Lower leg skin (tissue), 4 donors: ENCODE measurements around the gene LSM3. TPM values are rescaled to one million over a fixed set of nuclear protein-coding genes. Genes with fewer than 3 reads are reported as not detected.

Source experiments
- DNase-seq, 2 donors: peaks; one replicate each; pipeline ENCODE4 v3.0.0-alpha.2; 2019; ENCODE audit warnings: low spot score in 2 of 2
- H3K4me3 ChIP-seq: fragments of 200-600 bp; sonication (generic); 2 replicates; pipeline ENCODE4 v1.5.1; 2017; ENCODE audit warnings: mild to moderate bottlenecking, low read depth; ENCODE audit not compliant: poor library complexity, severe bottlenecking
- POLR2A ChIP-seq, 2 donors: fragments of 450-650 bp; IDR thresholded peaks; one replicate each; pipeline ENCODE4 v1.6.1; 2016 to 2017; ENCODE audit warnings: antibody characterized with exemption in 2 of 2, mild to moderate bottlenecking in 1 of 2, moderate library complexity in 1 of 2
- WGBS, 2 donors: methylation state at CpG; one replicate each; pipeline ENCODE4 v1.1.5; 2018; 5-methylcytosine and 5-hydroxymethylcytosine counted together
- intact Hi-C: fragments of 100-400 bp; cut with DNase I; formaldehyde crosslinking; loops from one replicate; pipeline ENCODE4 v1.15.0; 2023; ENCODE audit warnings: low total_unique reads
- total RNA-seq, 4 donors: library from RNA; depleted of rRNA; stranded (reverse); fragments of >200 nt; gene quantifications; one replicate each; pipeline ENCODE4 v1.1.0, GENCODE V29; 2016
- TF ChIP-seq, protein P1 (sequence below), 3 donors: fragments of 450-650 bp; IDR thresholded peaks; one replicate each; pipeline ENCODE4 v1.5.1; 2016; ENCODE audit warnings: antibody characterized with exemption in 3 of 3, mild to moderate bottlenecking in 3 of 3, moderate library complexity in 2 of 3

LSM3 gene
- total RNA-seq, 4 donors from 2014 or later = 7.6 to 11.4 (median 8.2) TPM

DNA sequence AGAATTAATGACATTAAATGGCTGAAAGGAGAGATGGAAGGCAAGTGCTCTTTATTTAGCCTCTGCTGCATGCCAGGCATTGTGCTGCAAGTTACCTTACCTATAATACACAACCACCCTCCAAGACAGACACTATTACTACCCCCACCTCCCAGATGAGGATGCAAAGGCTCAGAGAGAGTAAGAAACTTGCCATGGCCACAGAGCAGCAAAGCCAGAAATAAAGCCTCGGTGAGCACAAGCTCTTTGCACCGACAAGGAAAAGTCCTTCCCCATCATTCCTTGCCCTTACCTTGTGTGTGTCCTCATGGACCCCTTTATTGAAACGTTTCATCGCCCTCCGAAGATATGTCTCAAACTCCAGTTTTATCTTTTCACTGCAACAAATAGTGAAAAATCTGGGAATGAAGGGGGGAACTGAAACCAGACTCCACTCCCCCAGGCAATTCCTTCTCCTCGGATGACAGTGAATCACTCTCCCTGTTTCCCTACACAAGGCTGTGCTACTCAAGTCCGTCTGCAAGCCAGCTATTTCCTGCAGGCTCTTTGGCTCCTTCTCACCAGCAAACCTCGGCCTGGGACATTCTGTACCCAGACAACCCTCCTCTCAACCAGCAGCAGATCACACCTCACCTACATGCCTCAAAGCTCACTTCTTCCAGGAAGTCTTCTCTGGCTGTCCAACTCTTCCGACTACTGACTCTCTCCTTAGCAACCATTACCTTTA is 11.6 kb upstream of the LSM3 start:
- intact Hi-C loops = no loop called here
- DNase-seq = no peak
- TF ChIP-seq, protein P1, sequence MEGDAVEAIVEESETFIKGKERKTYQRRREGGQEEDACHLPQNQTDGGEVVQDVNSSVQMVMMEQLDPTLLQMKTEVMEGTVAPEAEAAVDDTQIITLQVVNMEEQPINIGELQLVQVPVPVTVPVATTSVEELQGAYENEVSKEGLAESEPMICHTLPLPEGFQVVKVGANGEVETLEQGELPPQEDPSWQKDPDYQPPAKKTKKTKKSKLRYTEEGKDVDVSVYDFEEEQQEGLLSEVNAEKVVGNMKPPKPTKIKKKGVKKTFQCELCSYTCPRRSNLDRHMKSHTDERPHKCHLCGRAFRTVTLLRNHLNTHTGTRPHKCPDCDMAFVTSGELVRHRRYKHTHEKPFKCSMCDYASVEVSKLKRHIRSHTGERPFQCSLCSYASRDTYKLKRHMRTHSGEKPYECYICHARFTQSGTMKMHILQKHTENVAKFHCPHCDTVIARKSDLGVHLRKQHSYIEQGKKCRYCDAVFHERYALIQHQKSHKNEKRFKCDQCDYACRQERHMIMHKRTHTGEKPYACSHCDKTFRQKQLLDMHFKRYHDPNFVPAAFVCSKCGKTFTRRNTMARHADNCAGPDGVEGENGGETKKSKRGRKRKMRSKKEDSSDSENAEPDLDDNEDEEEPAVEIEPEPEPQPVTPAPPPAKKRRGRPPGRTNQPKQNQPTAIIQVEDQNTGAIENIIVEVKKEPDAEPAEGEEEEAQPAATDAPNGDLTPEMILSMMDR (IDR thresholded peaks at IDR 0.05) = no peak
- no peak for TF ChIP-seq POLR2A (IDR thresholded peaks at IDR 0.05)
- 68 to 75% methylated on average over 9 of the region's 9 CpGs for WGBS, 2 donors
- H3K4me3 ChIP-seq = no peak overlapping the region

DNA sequence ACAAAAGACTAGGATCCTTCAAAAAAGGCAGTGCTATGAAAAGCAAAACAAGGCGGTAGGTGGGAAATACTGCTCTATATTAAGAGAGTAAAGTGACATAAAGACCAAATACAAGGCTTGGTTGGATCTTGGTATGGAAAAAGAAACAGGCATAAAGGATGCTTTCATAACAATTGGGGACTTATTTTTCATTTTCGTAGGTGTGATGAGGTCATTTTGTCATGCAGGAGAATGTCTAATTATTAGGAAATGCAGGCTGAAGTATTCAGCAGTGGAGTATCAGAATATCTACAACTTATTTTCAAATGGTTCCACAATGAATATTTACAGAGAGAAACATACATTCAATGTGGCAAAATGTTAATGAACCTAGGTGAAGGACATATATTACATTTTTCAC is 9.2 kb upstream of the LSM3 start:
- WGBS, 2 donors = 88 to 94% methylated on average over 2 of the region's 2 CpGs
- no peak for DNase-seq
- H3K4me3 ChIP-seq = no peak overlapping the region
- TF ChIP-seq POLR2A (IDR thresholded peaks at IDR 0.05) = no peak
- TF ChIP-seq, protein P1 (IDR thresholded peaks at IDR 0.05) = no peak
- intact Hi-C loops = no loop called here

DNA sequence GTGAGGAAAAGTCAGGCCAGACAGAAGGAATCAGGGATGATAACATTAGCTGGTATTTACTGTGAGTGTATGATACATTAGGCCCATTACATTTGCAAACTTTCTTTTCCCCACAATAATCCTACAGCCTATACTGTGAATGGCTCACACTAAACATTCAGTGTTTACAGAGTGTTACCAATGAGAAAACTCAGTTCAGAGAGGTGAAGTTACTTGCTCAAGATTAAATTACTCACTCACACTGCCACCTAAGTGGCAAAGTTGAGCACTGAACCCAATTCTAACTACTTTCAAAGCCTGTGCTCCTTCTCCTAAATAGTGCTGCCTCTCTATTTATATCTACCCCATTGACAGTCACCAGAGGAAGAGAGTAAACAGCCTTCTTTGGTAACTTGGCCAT is 8.7 kb upstream of the LSM3 start:
- no peak for TF ChIP-seq POLR2A (IDR thresholded peaks at IDR 0.05)
- no peak for DNase-seq
- H3K4me3 ChIP-seq = no peak overlapping the region
- intact Hi-C loops = loop anchor here (10.0 kb wide), 1 partner anchor 45 kb away; the partner anchor contains the start of genes CHCHD4 and TMEM43

DNA sequence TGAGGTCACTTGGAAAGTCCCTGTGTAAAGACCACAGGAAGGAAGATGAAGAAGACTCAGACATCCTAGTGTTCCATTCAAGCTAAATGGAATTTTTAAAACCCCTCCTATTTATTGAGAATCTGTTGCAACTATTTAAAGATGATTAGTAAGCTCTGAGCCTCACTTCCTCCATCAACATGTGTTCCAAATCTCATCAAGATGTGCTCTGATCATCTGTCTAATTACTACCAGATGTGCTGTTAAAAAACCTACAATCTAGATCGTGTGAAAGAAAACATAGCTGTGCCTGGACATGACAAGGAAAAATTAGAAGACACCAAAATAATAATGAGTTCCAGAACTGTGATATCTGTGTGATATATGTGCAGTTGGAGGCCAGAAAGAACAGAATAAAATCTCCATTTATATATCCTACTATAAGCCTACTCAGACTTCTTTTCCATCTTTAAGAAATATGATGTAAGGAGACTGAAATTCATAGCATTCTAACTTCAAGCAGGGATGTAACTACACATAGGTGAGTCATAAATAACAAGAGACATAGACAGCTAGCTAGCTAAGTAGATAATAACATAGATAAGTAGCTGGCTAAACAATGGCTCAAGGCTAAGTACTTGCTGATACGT is 8.0 kb upstream of the LSM3 start:
- no peak for DNase-seq
- intact Hi-C loops = loop anchor here (10.0 kb wide), 1 partner anchor 46 kb away; the partner anchor contains the start of genes CHCHD4 and TMEM43
- WGBS, 2 donors = 34 to 35% methylated on average over 2 of the region's 2 CpGs
- TF ChIP-seq, protein P1 (IDR thresholded peaks at IDR 0.05) = no peak
- TF ChIP-seq POLR2A (IDR thresholded peaks at IDR 0.05) = no peak
- H3K4me3 ChIP-seq = no peak overlapping the region

DNA sequence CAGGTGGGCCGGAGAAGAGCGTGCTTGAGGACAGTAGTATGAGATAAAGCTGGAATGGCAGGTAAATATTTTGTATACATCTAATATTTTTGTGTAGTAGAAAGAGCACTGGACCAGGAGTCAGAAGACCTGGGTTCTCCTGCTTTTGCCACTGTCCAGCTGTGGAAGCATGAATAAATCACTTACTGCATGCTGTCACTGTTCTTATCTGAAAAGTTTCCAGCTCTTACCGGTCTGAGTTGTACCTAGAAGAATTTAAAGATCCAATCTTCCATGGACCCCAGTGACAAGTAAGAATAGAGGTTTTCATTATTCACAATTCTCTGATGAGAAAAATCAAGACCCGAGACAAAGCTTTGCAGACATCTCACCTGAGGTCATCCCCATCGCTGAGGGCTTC is 6.1 kb upstream of the LSM3 start:
- no peak for TF ChIP-seq POLR2A (IDR thresholded peaks at IDR 0.05)
- no peak for DNase-seq
- intact Hi-C loops = loop anchor here (10.0 kb wide), 1 partner anchor 48 kb away; the partner anchor contains the start of genes CHCHD4 and TMEM43
- no peak overlapping the region for H3K4me3 ChIP-seq
- WGBS, 2 donors = 92 to 93% methylated on average over 5 of the region's 5 CpGs

DNA sequence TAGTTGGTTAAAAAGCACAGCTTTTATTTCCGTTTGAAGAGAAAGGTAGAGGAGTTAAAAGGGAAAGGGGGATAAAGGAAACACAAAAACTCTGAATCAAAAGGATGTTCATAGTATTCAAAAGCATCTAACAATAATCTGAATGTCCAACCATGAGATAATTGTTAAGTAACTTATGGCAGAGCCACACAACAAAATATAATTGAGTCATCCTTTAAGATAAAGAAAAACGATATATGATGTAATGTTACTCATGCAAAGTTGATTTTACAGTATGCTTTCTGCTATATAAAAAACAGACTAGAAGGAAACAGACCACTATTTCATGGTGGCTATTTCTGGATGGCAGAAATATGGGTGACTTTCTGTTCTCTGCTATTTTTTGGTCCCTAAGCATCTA is 4.1 kb upstream of the LSM3 start:
- no peak for TF ChIP-seq POLR2A (IDR thresholded peaks at IDR 0.05)
- TF ChIP-seq, protein P1 (IDR thresholded peaks at IDR 0.05) = no peak
- intact Hi-C loops = loop anchor here (10.0 kb wide), 1 partner anchor 50 kb away; the partner anchor contains the start of genes CHCHD4 and TMEM43
- DNase-seq = no peak
- 53 to 61% methylated on average over 2 of the region's 2 CpGs for WGBS, 2 donors
- H3K4me3 ChIP-seq = no peak overlapping the region
